Stimulated activated CD4-positive, alpha-beta T cell treated with anti-CD3 and anti-CD28 coated beads, TNF-alpha, amount 100 ng/mL, for 4 hours (primary cell): ENCODE results near the gene ST7.

Source experiments
- DNase-seq, 3 experiments: peaks; one replicate each; pipeline ENCODE4 v3.0.0-alpha.2; 2020; ENCODE audit warnings: low read depth in 3 of 3

The ST7 gene

GRCh38 chr7:117154721-117155120 is 201.4 kb downstream of the ST7 start:
- no peak for DNase-seq

GRCh38 chr7:117155694-117156093 is 202.4 kb downstream of the ST7 start:
- no peak for DNase-seq

- DNase-seq = no peak
Observed at GRCh38 chr7:117157241-117158209, 204.2 kb downstream of the ST7 start.

- no peak for DNase-seq
Observed at GRCh38 chr7:117158941-117159697, 205.8 kb downstream of the ST7 start.

GRCh38 chr7:117163101-117163500 is 209.8 kb downstream of the ST7 start:
- no peak for DNase-seq

GRCh38 chr7:117164620-117165019 is 211.3 kb downstream of the ST7 start:
- DNase-seq = no peak

GRCh38 chr7:117165656-117166055 is 212.4 kb downstream of the ST7 start:
- DNase-seq = no peak

- DNase-seq = no peak
Observed at GRCh38 chr7:117169907-117170306, 216.6 kb downstream of the ST7 start.

- DNase-seq = no peak
Observed at GRCh38 chr7:117171106-117171505, 217.8 kb downstream of the ST7 start.

- DNase-seq = no peak
Observed at GRCh38 chr7:117172283-117172682, 219.0 kb downstream of the ST7 start.

- DNase-seq = no peak
Observed at GRCh38 chr7:117173035-117173770, 219.9 kb downstream of the ST7 start.

GRCh38 chr7:117176206-117176605 is 222.9 kb downstream of the ST7 start:
- DNase-seq = no peak

GRCh38 chr7:117178600-117178999 is 225.3 kb downstream of the ST7 start:
- DNase-seq = no peak

GRCh38 chr7:117179701-117180100 is 226.4 kb downstream of the ST7 start:
- DNase-seq = no peak

- no peak for DNase-seq
Observed at GRCh38 chr7:117183729-117184128, 230.4 kb downstream of the ST7 start.

GRCh38 chr7:117184367-117184766 is 231.1 kb downstream of the ST7 start:
- DNase-seq = no peak

- DNase-seq = no peak
Observed at GRCh38 chr7:117185124-117185523, 231.8 kb downstream of the ST7 start.

GRCh38 chr7:117186218-117187010 is 233.1 kb downstream of the ST7 start:
- no peak for DNase-seq

- DNase-seq = no peak
Observed at GRCh38 chr7:117188376-117188775, 235.1 kb downstream of the ST7 start.

GRCh38 chr7:117188949-117189592 is 235.8 kb downstream of the ST7 start:
- DNase-seq = no peak

GRCh38 chr7:117190104-117190503 is 236.8 kb downstream of the ST7 start:
- DNase-seq = no peak
